ENCODE results near the gene BLNK. TPM values are rescaled to one million over a fixed set of nuclear protein-coding genes. Genes with fewer than 3 reads are reported as not detected.
A peak's percentile ranks its signal among the peaks of the same experiment; 100 is the strongest.

The BLNK gene
- total RNA-seq, 1 donor: 0.36 TPM

- no peaks in the 10 kb centered on the region for H3K4me1 ChIP-seq (ENCODE audit: insufficient read depth, low read length)
- H3K4me2 ChIP-seq (ENCODE audit: insufficient read depth, low read length): no peak overlapping the region
- peaks cover 2% of the 10 kb centered on the region for H3K27me3 ChIP-seq (ENCODE audit: insufficient read depth, low read length)
- H3K36me3 ChIP-seq (ENCODE audit: insufficient read depth, low read length): no peaks in the 10 kb centered on the region
- TF ChIP-seq, protein P1, sequence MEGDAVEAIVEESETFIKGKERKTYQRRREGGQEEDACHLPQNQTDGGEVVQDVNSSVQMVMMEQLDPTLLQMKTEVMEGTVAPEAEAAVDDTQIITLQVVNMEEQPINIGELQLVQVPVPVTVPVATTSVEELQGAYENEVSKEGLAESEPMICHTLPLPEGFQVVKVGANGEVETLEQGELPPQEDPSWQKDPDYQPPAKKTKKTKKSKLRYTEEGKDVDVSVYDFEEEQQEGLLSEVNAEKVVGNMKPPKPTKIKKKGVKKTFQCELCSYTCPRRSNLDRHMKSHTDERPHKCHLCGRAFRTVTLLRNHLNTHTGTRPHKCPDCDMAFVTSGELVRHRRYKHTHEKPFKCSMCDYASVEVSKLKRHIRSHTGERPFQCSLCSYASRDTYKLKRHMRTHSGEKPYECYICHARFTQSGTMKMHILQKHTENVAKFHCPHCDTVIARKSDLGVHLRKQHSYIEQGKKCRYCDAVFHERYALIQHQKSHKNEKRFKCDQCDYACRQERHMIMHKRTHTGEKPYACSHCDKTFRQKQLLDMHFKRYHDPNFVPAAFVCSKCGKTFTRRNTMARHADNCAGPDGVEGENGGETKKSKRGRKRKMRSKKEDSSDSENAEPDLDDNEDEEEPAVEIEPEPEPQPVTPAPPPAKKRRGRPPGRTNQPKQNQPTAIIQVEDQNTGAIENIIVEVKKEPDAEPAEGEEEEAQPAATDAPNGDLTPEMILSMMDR (IDR thresholded peaks at IDR 0.05; ENCODE audit: extremely low read depth, low read depth, low read length): no peak
- no peak overlapping the region for H3K4me3 ChIP-seq (ENCODE audit: insufficient read depth, low read length)
- no peak overlapping the region for H2AFZ ChIP-seq (ENCODE audit: low read length)
- no peaks in the 10 kb centered on the region for H3K9me3 ChIP-seq (ENCODE audit: low read depth, low read length)
- DNase-seq (ENCODE audit: insufficient read length, low spot score, missing footprints): peak; percentile 26
- no peaks in the 10 kb centered on the region for H4K20me1 ChIP-seq (ENCODE audit: insufficient read depth, low read length)
- H3K27ac ChIP-seq (ENCODE audit: low read depth, low read length): no peak overlapping the region
- H3K79me2 ChIP-seq (ENCODE audit: insufficient read depth, low read length): no peaks in the 10 kb centered on the region
Observed at GRCh38 chr10:96306516-96306915, 35.1 kb upstream of the BLNK start.

DNA sequence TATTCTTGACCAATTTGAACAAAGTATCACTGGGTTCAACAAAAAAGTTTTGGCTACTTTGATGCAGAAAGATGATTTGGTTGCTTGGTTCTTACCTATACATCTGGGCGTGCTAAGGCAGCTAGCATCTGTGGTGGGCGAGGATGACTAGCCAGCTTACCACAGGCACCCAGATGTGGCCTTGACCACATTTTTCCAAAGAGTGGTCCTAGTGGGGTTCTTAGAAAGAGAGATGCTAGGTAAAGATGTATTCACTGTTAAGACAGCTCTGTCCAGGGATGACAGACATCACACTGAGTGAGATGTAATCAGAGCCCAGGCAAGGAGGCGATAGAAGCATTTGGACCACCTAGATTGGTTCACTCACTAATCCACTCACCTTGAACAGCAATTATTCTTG is 33.6 kb upstream of the BLNK start:
- H3K27ac ChIP-seq (ENCODE audit: low read depth, low read length): no peak overlapping the region
- TF ChIP-seq, protein P1 (IDR thresholded peaks at IDR 0.05; ENCODE audit: extremely low read depth, low read depth, low read length): no peak

GRCh38 chr10:96304230-96304629 is 32.9 kb upstream of the BLNK start, which contains the start of gene DNTT:
Gene DNTT, plus strand, starts transcription at chr10:96304434. Its CDS starts 64 bp downstream, at chr10:96304498.
- Histone ChIP-seq H4K20me1 (ENCODE audit: insufficient read depth, low read length) (no peaks in the 10 kb centered on the region), H3K27ac (ENCODE audit: low read depth, low read length) (no peak within 1 kb of the TSS), H3K9me3 (ENCODE audit: low read depth, low read length) (no peaks in the 10 kb centered on the region), H3K36me3 (ENCODE audit: insufficient read depth, low read length) (no peaks in the 10 kb centered on the region), H3K79me2 (ENCODE audit: insufficient read depth, low read length) (no peaks in the 10 kb centered on the region), H3K4me1 (ENCODE audit: insufficient read depth, low read length) (no peaks in the 10 kb centered on the region), H3K4me3 (ENCODE audit: insufficient read depth, low read length) (no peak within 1 kb of the TSS), H2AFZ (ENCODE audit: low read length) (no peak within 1 kb of the TSS), H3K4me2 (ENCODE audit: insufficient read depth, low read length) (no peak within 1 kb of the TSS), H3K27me3 (ENCODE audit: insufficient read depth, low read length) (peaks cover 2% of the 10 kb centered on the region)
- TF ChIP-seq, protein P1 (IDR thresholded peaks at IDR 0.05; ENCODE audit: extremely low read depth, low read depth, low read length): no peak
- no peak for DNase-seq (ENCODE audit: insufficient read length, low spot score, missing footprints)

More for the DNA sequence above, 33.6 kb upstream of the BLNK start:
- H3K36me3 ChIP-seq (ENCODE audit: insufficient read depth, low read length): no peaks in the 10 kb centered on the region
- H3K9me3 ChIP-seq (ENCODE audit: low read depth, low read length): no peaks in the 10 kb centered on the region
- no peaks in the 10 kb centered on the region for H3K4me1 ChIP-seq (ENCODE audit: insufficient read depth, low read length)
- no peak overlapping the region for H3K4me2 ChIP-seq (ENCODE audit: insufficient read depth, low read length)
- H3K4me3 ChIP-seq (ENCODE audit: insufficient read depth, low read length): no peak overlapping the region
- H3K79me2 ChIP-seq (ENCODE audit: insufficient read depth, low read length): no peaks in the 10 kb centered on the region
- H4K20me1 ChIP-seq (ENCODE audit: insufficient read depth, low read length): no peaks in the 10 kb centered on the region
- DNase-seq (ENCODE audit: insufficient read length, low spot score, missing footprints): no peak
- H2AFZ ChIP-seq (ENCODE audit: low read length): no peak overlapping the region
- peaks cover 2% of the 10 kb centered on the region for H3K27me3 ChIP-seq (ENCODE audit: insufficient read depth, low read length)

DNA sequence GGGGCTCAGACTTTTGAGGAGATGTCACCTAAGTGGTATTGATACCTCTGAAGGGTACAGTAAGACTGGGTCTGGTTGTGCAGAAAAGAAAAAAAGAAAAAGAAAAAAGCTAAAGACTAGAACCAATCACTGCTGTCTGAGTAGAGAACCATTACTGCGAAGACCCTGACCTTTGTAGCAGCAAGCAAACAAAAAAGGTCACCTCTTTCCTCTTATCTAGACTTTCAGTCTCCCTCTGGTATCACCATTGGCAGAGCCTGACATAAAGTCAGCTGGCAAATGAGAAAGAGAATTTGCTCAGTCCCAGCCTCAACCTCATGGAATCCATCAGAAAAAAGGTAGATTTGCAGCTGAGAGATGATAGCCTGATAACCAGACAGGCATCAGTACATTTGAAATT is 30.2 kb upstream of the BLNK start:
- Histone ChIP-seq H3K27me3 (ENCODE audit: insufficient read depth, low read length) (peaks cover 2% of the 10 kb centered on the region), H3K79me2 (ENCODE audit: insufficient read depth, low read length) (no peaks in the 10 kb centered on the region), H3K27ac (ENCODE audit: low read depth, low read length) (no peak overlapping the region), H3K9me3 (ENCODE audit: low read depth, low read length) (no peaks in the 10 kb centered on the region), H3K4me3 (ENCODE audit: insufficient read depth, low read length) (no peak overlapping the region), H3K4me2 (ENCODE audit: insufficient read depth, low read length) (no peak overlapping the region), H4K20me1 (ENCODE audit: insufficient read depth, low read length) (no peaks in the 10 kb centered on the region), H2AFZ (ENCODE audit: low read length) (no peak overlapping the region), H3K4me1 (ENCODE audit: insufficient read depth, low read length) (no peaks in the 10 kb centered on the region), H3K36me3 (ENCODE audit: insufficient read depth, low read length) (no peaks in the 10 kb centered on the region)
- no peak for DNase-seq (ENCODE audit: insufficient read length, low spot score, missing footprints)
- TF ChIP-seq, protein P1 (IDR thresholded peaks at IDR 0.05; ENCODE audit: extremely low read depth, low read depth, low read length): no peak

Data from osteoblast (primary cell).